HG03108 (cell line): Measurements from ENCODE around the gene LLGL2.

Experiments
- ATAC-seq: cut with Tn5 transposase; IDR thresholded peaks from one replicate; pipeline ENCODE4 v1.9.1; 2021; ENCODE audit warnings: moderate library complexity; ENCODE audit not compliant: unreplicated experiment

LLGL2 gene

GRCh38 chr17:75506134-75506533 lies 19.4 kb upstream of the LLGL2 start:
- no peak for ATAC-seq

GRCh38 chr17:75506888-75507287 lies 18.6 kb upstream of the LLGL2 start:
- ATAC-seq, result no peak

GRCh38 chr17:75507733-75508719 lies 17.5 kb upstream of the LLGL2 start:
- no peak for ATAC-seq

GRCh38 chr17:75508931-75509361 lies 16.6 kb upstream of the LLGL2 start:
- ATAC-seq, result no peak

- no peak for ATAC-seq
These were observed 15.8 kb upstream of the LLGL2 start for GRCh38 chr17:75509528-75510258.

- ATAC-seq, result no peak
These were observed 14.3 kb upstream of the LLGL2 start for GRCh38 chr17:75511270-75511609.

GRCh38 chr17:75511610-75512575 lies 13.6 kb upstream of the LLGL2 start:
- no peak for ATAC-seq

GRCh38 chr17:75512926-75513640 lies 12.4 kb upstream of the LLGL2 start:
- ATAC-seq, result no peak

GRCh38 chr17:75513641-75514000 lies 11.9 kb upstream of the LLGL2 start:
- no peak for ATAC-seq

- ATAC-seq, result no peak
These were observed 11.1 kb upstream of the LLGL2 start for GRCh38 chr17:75514299-75514918.

GRCh38 chr17:75514919-75515495 lies 10.5 kb upstream of the LLGL2 start:
- ATAC-seq, result no peak

GRCh38 chr17:75515496-75516254 lies 9.8 kb upstream of the LLGL2 start, which contains the start of gene CASKIN2:
Gene CASKIN2 (minus strand): TSS chr17:75515537. CDS start chr17:75513804, 1,733 bp downstream.
- ATAC-seq, result peak; percentile 36

- ATAC-seq, result peak; percentile 71
These were observed 9.3 kb upstream of the LLGL2 start, which contains the start of gene TSEN54 for GRCh38 chr17:75516255-75516618. Gene TSEN54 (plus strand): TSS chr17:75516528. CDS start chr17:75516561, 33 bp downstream.

- ATAC-seq, result peak; percentile 17
These were observed 8.7 kb upstream of the LLGL2 start for GRCh38 chr17:75516619-75517296.

GRCh38 chr17:75517297-75517865 lies 8.1 kb upstream of the LLGL2 start:
- ATAC-seq, result no peak

GRCh38 chr17:75518201-75518600 lies 7.3 kb upstream of the LLGL2 start:
- ATAC-seq, result no peak

- no peak for ATAC-seq
These were observed 6.4 kb upstream of the LLGL2 start for GRCh38 chr17:75518983-75519537.
